HG02763 (cell line): Measurements from ENCODE around the gene PRICKLE1.
"Not testable (repeated sequence)": the region's sequence is repeated elsewhere in the genome, so short reads cannot be mapped to it uniquely, and the experiment has no call there.

Experiments
- ATAC-seq: cut with Tn5 transposase; IDR thresholded peaks from one replicate; pipeline ENCODE4 v1.9.1; 2021; ENCODE audit warnings: mild to moderate bottlenecking, moderate library complexity; ENCODE audit not compliant: unreplicated experiment

Gene PRICKLE1

DNA sequence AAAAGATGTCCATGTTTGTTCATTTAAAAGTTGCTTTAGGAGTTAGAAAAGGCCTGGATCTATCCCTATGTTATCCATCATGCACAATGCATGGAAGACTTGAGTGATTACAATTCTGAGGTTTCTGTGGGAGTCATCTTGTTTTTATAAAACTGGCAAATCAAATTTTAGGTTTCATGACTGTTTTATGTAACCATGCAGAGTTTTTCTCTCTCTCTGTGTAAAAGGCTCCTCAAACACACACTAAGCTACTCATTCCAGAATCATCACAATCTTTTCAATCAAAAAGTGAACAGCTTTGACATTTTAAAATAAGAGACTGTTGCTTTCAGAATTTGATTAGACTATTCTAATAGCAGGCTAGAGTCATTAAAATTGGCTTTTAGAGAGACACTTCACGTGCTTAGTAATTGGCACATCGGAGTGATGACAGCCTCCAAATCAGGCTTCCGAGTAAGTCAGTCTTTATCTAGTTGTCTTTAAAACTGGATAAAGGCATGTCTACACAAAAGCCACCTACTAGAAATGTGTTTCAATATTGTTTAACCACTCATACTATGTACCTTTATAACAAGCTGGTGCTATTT is 31.9 kb downstream of the PRICKLE1 start:
- ATAC-seq, result no peak

DNA sequence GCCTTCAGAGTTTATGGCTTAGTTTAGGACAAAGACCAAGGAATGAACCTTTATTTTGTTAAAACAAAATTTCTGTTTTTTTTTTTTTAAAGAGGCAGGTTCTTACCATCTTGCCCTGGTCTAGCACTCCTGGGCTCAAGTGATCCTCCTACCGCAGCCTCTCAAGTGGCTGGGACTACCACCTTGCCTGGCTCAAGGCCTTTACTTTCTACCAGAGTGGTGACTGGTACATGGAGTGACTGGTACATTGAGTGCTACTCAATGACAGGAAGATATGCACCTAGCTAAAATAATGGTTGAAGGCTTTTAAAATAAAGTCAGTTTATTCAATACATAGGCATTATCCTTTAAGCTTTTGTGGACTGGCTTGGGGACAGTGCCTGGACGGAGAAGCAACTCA is 32.6 kb downstream of the PRICKLE1 start:
- ATAC-seq, result no peak

DNA sequence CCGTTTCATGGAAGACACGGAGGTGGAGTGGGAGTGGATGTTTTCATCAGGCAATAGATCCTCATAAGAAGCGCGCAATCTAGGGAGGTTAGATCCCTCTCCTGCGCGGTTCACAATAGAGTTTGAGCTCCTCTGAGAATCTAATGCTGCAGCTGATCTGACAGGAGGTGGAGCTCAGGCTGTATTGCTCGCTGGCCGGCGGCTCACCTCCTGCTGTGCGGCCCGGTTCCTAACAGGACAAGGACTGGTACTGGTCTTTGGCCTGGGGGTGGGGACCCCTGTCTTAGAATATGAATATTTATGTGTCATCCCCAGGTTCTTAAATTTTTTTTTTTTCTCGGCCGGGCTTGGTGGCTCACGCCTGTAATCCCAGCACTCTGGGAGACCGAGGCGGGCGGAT is 36.7 kb downstream of the PRICKLE1 start:
- ATAC-seq, result no peak

DNA sequence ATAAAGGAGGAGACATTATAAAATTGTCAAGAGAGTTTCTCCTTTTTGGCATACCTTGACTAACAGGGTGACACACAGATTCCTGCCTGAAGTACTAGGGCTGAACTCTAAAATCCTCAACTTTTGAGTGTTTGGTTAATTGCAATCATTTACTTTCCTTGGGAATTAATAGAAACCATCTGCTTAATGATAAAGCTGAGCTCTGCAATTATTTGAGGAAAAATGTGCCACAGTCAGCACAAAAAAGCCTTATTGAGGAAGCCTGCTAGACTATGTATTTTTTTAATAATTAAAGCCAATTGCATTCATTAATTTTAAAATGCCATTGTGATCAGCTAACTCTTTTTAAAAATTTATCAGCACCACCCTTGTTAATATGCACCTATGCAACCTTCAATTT is 38.7 kb downstream of the PRICKLE1 start:
- ATAC-seq, result no peak

DNA sequence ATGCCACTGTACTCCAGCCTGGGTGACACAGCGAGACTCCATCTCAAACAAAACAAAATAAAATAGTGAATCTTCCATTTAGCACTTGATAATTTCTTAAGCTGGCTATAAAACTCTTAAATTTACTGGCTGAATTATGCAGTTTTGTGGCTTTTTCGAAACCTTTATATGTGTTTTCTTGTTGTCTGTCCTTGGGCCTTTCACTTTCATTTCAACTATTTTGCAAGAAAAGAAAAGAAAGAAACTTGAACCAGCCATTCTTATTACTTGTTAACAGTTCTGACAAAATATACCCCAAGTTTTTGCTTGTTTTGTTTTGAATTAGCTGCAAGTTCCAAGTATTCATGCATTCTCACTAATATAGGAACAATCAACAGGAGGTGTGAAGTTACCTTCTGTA is 42.8 kb downstream of the PRICKLE1 start:
- no peak for ATAC-seq

DNA sequence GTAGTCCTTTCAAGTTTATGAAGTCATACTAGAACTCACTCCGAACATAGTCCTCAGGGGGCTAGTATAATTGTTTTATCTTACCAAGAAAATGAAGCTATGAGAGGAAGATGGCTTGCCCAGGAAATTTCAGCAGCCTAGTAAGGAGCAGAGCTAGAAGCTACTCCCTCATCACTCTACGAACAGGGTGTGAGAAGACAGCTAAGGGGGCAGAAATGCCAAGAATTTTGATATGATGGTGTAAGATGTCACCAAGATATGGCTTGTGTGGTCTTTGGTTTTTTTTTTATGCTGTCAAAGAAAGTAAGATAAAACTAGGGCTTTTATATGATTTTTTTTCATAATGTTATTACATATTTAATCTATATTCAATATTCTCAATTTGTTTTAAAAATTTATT is 47.6 kb downstream of the PRICKLE1 start:
- no peak for ATAC-seq

DNA sequence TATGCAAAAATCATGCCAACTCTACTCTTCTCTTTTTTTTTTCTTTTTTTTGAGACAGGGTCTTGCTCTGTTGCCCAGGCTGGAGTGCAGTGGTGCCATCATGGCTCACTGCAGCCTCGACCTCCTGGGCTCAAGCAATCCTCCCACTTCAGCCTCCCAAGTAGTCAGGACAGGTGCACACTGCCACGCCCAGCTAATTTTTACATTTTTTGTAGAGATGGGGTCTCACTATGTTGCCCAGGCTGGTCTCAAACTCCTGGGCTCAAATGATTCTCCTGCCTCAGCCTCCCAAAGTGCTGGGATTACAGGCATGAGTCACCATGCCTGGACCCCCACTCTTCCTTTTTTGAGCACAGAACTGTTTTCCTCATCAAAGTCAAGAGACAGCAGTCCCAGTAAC is 48.2 kb downstream of the PRICKLE1 start:
- not testable (repeated sequence) for ATAC-seq

DNA sequence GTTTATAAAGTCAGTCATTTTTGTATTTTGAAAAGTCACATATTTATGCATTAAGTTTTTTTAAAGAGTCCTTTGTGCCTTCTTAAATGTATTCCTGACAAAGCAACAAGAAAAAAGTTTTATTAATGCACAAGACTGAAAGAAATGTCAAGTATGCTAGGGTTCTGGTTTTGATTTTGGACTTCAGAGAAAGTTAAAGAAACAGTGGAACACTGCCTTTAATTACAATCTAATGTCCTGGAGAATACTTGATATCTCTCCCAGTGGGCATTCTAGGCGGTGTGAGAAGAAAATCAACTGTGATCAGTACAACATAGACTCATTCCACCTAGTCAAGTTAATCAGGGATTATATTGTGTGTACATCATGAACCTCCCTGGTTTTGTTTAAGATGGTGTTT is 49.9 kb downstream of the PRICKLE1 start:
- no peak for ATAC-seq

DNA sequence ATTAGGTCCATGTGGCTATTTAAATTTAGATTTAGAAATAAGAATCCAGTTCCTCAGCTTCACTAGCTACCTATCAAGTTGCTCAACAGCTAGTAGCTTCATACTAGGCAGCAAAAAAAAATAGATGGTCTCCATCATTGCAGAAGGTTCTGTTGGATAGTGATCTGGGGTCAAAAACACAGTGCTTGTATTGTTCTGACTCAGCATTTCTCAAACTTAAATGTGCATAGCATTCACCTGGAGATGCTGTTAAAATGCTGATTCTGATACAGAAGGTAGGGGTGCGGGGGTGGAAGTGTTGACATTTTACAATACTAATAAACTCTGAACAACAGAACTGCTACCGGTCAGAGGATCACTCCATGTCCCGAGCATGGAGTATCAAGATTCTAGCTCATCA is 51.3 kb downstream of the PRICKLE1 start:
- ATAC-seq, result no peak

DNA sequence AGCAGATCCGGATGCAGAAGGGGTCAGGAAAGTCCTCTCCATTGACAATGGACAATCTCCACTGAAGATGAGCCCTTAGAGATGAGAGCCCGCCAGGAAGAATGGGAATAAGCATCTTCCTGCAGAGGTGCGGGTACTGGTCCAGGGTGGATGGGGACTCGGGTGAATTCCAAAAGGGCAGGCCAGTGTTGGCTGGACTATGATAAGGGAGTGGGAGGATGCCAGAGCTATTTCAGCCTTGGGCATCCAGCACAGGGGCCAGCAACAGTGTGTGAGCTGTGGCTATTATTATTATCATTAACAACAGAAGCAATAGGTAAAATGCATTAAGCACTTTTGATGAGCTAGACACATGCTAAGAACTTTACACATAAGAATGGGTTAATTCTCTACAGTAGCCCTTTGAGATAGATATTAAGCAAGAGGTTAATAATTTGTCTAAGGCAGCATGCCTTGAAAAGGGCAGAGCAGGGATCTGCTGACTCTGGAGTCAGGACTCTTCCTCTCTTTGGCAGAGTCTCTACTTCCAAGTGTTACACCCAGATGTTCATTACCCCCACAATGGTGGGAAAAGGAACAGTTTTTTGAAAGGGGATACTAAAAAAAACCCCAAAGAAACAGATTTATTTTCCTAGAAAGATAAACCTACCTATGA is 55.2 kb downstream of the PRICKLE1 start:
- ATAC-seq, result no peak

DNA sequence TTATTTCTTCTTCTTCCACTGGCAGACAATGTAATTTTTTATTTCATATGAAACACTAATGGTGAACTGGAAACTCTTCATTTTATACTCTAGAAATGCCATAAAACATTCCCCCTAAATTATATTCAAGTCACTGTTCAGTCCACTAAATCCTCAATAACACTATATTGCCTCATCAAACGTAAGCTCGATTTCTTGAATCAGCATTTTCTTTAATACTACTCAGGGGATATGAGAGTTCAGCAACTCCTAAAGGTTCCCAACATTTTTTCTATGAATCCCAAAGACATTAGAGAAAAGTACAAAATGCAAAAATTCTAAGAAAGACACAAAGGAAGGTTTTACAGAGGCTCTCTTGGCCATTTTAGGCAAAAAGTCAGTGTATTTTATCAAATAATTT is 59.3 kb downstream of the PRICKLE1 start:
- ATAC-seq, result no peak

DNA sequence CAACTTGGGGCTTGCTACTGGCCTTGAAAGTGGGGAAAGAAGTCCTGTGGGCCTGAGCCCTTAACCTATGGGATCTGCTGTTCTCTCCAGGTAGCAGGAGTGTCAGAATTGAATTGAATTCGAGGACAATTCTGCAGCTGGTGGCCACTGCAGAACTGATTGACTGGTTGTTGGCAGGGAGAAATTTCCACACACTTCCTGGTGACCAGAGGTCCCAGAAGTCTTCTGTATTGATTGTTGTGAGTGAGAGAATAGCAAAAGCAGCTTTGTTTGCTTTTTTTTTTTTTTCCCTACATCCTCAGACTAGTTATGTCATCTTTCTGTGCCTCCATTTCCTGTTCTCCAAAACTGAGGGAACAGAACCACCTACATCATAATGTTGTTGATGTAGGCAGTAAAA is 64.1 kb downstream of the PRICKLE1 start:
- no peak for ATAC-seq

DNA sequence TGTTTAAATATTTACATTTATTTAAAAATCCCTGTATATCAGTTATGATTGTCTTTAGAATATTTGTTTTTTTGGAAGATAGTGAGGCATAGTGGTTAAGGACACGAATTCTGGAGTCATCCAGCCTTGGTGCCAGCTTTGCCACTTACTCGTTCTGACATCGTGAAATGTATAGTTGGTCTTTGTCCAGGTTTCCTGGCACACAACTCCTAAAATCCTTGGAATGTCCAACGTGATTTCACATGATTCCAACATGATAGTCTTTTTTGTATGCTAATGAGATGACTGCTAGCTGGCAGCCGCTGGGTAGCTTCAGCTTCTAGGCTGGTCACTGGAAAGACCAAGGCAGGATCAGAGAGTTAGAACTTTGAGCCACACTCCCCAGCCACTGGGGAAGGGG is 64.8 kb downstream of the PRICKLE1 start:
- ATAC-seq, result no peak

DNA sequence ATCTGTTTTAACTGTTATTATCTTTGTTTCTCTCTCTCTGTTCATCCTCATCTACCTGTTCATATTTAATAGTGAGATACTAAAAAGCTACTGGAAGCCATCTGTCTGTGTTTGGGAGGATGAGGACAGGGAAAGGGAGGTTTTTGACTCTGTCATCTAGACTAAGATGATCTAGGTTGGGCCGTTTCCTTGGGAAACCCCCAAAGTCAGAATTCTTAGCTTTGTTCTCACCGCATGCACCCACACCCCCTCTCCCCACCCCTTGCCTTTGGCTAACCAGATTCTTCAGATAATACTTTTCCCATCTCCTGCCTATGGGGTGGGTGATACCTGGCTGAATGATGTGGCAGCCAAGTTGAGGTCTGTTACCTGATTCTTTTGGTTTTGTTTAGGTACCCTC is 73.0 kb downstream of the PRICKLE1 start:
- no peak for ATAC-seq

DNA sequence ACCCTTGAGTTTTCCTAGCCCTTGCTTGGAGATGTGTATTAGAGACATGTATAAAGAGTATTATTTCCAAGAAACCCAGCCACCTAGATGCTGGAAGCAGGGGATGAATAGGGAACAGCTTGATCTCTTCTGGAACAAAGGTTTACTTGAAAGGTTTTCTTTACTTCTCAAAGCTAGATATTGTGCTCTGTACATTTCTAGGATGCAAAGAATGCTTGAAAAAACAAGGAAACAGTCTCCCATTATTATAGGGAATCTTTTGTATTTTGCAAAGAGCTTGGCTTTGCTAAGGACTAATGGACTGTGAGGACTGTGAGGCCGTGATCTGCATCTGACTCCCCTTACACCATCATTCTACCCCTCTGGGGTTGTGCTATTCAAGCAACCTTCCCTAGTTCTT is 77.9 kb downstream of the PRICKLE1 start:
- no peak for ATAC-seq

DNA sequence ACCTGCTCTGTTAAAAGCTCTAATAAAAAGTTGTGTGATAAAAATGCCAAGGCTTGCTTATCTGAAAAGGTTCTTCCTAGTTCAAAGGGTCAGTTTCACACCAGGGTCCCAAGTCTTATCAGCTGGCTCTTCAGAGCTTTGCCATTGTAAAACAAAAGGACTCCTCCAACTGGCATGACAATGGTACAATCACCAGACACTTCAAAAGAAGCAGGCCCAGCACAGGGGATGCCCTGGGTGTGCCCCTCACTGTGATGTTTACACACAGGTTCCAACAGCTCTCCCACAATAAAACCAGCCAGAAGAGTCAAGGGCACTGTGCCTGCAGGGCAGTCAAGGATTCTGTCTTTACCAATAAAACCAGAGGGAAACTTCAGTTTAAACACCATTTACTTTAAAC is 78.7 kb downstream of the PRICKLE1 start:
- ATAC-seq, result no peak

DNA sequence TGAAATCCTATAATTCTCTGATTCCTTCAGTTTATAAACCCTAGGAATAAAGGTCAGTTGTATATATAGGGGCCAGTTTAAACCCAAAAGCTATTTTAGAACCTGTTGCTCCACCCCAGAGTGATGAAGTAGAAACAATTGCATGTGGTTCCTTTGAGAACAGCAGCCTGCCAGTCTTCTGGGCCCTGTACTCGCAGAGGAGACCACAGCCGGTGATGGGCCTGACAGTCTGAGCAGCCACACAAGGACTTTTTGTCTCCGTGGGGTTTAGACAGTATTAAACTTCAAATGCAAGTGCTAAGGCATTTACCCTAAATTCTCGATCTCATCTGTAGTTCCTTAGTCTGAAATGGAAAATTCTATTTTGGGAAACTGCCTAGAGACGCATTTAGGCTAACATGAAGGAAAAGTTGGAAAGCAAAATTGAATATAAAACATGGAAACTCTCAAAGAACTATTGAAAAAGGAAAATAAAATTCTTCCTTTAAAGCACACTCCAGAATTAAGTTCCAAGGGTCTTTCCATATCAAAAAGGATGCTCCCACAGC is 80.6 kb downstream of the PRICKLE1 start:
- no peak for ATAC-seq

DNA sequence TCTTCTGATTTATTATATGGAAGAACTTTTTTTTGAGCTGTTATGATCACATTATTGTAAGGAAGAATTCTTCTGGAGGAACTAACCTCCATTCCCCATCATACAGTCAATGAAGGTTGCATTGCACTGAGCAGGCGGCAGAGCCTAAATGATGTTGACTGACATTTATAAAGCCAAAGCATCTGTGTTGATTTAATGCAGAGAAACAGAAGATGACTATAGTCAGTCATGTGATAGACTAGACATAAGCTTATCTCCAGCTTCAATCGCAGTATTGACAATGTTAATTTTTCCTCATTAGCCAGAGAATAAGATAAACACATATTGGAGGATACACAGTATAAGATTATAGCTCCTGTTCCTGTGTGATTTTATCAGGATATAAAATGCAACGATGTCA is 82.0 kb downstream of the PRICKLE1 start:
- no peak for ATAC-seq

DNA sequence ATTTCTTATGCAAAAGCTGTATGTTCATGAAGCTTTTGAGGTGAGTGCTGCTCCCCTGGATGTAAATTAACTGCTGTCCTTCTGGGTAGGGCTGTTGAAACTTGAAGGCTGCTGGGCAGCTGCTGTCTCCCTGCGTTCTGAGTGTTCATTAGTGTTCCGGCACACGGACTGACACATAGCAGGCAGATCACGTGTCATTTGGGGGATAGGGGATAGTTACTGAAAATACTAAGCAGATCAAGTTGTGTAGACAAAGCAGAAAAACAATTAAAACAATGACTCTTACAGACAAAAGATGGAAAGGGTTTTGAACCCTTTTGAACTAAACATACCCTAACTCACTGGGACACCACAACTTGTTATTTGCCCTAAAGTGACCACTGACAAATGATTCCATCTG is 82.5 kb downstream of the PRICKLE1 start:
- ATAC-seq, result no peak

DNA sequence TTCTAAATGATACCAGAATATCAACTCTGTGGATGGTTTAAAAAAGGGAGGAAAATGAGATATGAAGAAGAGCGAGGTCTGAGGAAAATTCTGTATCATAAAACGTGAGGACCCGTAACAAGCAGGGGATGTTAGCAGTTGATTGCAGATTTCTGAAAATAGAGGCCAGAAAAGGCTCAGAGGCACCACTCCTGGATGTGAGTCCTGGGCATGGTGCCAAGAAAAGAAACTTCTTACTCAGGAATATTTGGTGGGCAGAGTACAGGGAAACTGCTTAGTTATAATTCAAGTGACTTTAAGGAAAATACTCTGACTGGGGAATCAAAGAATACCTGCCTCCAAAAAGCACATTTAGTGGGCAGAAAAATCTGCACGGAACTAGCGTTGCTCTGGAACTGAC is 85.5 kb downstream of the PRICKLE1 start:
- ATAC-seq, result no peak

DNA sequence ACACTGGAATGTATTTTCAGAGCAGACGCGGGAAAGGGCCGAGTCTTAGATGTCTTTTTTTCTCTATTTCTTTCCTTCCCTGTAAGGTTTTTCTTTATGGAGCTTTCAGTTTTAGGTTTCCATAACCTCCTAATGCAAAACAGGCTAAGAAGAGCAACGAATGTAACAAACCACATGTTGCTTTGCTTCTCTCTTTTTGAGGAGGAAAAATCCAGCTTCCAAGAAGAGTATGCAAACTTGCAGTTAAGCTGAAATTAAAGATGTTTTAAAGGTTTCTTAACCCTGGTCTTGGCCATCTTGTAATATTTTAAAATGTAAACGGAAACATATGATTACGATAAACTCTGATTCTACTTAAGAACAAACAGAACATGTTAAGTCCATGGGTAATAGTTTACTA is 86.9 kb downstream of the PRICKLE1 start:
- no peak for ATAC-seq

DNA sequence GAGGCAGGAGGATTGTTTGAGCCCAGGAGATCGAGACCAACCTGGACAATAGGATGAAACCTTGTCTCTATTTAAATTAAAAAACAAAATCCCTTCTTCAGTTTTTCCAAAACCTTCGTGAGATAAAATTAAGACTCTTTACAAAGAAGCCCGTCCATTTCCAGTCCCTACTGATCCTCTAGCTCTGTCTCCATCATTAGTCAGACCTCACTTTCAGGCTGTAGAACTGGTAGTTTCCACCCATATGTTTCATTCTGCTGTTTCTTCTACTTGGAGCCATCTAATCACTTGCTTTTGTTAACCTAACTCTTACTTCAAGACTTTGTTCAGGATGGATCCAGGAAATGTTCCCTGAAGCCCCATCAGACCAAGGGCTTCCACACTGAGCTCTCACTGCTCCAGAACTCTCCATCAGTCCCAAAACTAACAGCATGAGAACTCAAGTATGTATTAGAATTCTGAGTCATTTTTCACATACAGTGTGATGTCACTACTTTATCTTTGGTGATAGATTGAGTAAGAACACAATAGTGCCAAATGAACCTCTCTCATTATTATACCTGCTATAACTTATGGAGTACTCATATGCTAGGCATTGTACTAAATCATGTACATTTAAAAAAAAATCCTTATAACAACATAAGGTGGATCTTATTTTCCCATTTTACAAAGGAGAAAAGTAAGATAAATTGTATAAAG is 90.8 kb downstream of the PRICKLE1 start:
- ATAC-seq, result no peak
